ENCODE results near the gene HSPB2.

- TF ChIP-seq JUNB (IDR thresholded peaks at IDR 0.05) = no peak
- TF ChIP-seq HDAC2 (IDR thresholded peaks at IDR 0.05) = no peak
- no peak for TF ChIP-seq BCL3 (IDR thresholded peaks at IDR 0.05; ENCODE audit: borderline replicate concordance, insufficient read depth, low read depth, low read length, poor library complexity, severe bottlenecking)
- no peak for TF ChIP-seq JUND (IDR thresholded peaks at IDR 0.05; ENCODE audit: low read depth, low read length)
- TF ChIP-seq RAD21 (IDR thresholded peaks at IDR 0.05; ENCODE audit: insufficient read depth, low read depth, low read length) = no peak
- no peak for TF ChIP-seq POLR2A (IDR thresholded peaks at IDR 0.05; ENCODE audit: low read depth, low read length)
- TF ChIP-seq CTCF (IDR thresholded peaks at IDR 0.05 in 2 of 3, conservative IDR thresholded peaks at IDR 0.05 in 1 of 3; ENCODE audit: control insufficient read depth in 2 of 3, extremely low read depth in 1 of 3, insufficient read depth in 1 of 3, low read depth in 3 of 3, low read length in 3 of 3) = no peak
- TF ChIP-seq MTA2 (IDR thresholded peaks at IDR 0.05; ENCODE audit: low read depth) = no peak
Observed at GRCh38 chr11:111946499-111946898, 34.0 kb downstream of the HSPB2 start.
